ENCODE data around the gene SLC30A4.

The SLC30A4 gene

GRCh38 chr15:45429941-45430792 is 92.4 kb downstream of the SLC30A4 start:
- Histone ChIP-seq H3K36me3 (ENCODE audit: control insufficient read depth, insufficient read depth, low read length) (no peaks in the 10 kb centered on the region), H3K27ac (no peak overlapping the region), H3K4me2 (ENCODE audit: low read length) (peak overlapping the region; percentile 53), H3K4me3 (ENCODE audit: low read depth, low read length) (peak overlapping the region; percentile 22), H3K9ac (no peak overlapping the region), H3K9me3 (ENCODE audit: control insufficient read depth, low read length) (no peaks in the 10 kb centered on the region), H3K4me1 (no peaks in the 10 kb centered on the region), H3K27me3 (ENCODE audit: control insufficient read depth, insufficient read depth, low read length) (no peaks in the 10 kb centered on the region), H2AFZ (peak overlapping the region; percentile 79), H3K79me2 (no peaks in the 10 kb centered on the region)
- TF ChIP-seq CTCF (IDR thresholded peaks at IDR 0.05) = peak; percentile 85
